GM21381 (cell line): ENCODE measurements around the gene TMEM44.

Experiments used
- ATAC-seq: cut with Tn5 transposase; IDR thresholded peaks from one replicate; pipeline ENCODE4 v1.9.1; 2021; ENCODE audit warnings: mild to moderate bottlenecking, moderate library complexity; ENCODE audit not compliant: unreplicated experiment

TMEM44 gene

DNA sequence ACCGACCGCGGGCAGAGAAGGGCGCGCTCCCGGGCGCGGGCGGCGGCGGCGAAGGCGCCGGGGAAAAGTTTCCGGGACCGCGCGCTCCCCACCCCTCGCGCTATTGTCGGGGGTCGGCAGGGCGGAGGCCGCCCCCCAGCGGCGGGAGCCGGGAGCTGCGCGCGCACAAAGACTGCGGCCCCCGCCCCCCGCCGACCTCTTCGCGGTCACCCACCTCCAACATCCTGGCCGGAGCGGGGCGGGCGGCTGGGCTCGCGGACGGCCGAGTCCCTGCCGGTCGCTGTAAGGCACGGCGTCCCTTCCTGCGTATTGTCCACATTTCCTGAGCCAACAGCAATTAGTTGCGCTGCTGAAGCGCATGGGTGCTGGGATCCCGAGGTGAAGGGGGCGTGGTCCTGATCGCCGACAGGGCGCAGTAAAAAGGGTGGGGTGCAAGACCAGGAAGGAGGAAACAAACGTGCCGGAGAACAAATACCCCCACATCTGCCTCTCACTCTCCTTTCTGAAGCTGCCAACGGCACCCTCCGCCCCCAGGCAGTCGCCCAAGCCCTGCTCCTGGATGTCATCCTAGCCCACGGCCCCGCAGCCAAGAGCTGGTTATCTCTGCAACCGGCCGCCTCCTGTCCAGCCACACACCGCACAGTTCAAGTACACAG is at the start of gene TMEM44:
Gene TMEM44, minus strand, starts transcription at position 71 of the 656 bp plus-strand sequence. CDS start 204 bp downstream, outside the sequence.
- peak; percentile 86 for ATAC-seq

DNA sequence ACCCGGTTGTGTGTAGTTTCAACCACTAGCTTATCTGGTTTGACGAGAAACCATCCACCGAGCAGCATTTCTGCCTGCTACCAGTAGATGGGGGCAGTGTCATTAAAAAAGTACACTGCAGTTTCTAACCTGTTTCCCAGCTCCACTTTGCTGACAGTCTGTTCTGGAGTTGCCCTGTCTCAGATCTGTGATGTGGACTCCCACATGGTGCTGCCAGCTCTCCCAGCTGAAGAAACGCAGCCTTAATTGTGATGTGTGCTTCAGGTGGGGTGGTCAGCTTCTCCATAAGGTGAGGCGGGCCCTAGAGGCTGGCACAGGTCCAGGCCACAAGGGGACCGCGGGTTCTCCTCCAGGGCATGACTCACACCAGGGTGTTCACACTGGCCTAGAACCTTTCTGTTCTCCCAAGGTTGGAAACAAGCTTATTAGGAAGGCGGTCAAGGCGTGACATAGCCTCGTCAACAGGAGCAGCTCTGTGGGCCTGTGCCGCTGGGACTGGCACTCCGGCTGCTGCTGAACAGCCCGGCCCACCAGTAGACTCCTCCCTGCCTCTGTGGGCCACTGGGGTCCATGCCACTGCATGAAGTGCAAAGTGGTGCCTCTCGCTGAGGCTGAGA is 49.6 kb upstream of the TMEM44 start:
- ATAC-seq: peak; percentile 57

DNA sequence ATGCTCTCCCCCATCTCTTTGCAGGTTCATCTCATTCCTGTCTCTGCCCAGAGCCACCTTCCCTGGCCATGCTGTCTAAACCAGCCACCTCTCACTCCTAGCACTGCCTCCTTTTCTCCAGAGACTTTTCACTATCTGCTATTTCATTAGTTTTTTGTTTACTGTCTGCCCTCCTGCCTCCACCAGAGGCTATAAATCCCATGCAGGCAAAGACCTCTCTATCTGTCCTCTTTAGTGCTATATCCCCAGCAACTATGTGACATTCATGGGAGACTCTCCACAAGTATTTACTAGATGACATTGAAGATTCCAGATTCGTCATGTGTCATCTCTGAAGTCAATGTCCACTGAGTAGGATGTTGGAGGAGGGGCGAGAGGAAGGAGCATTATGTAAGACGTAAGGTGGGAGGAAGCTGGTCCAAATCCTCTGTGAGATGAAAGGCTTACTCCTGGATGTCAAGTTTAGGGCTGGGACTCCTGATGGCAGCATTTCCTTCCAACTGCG is 49.0 kb upstream of the TMEM44 start:
- ATAC-seq: no peak

- ATAC-seq: no peak
Measured at GRCh38 chr3:194680888-194681615, 47.8 kb upstream of the TMEM44 start.

DNA sequence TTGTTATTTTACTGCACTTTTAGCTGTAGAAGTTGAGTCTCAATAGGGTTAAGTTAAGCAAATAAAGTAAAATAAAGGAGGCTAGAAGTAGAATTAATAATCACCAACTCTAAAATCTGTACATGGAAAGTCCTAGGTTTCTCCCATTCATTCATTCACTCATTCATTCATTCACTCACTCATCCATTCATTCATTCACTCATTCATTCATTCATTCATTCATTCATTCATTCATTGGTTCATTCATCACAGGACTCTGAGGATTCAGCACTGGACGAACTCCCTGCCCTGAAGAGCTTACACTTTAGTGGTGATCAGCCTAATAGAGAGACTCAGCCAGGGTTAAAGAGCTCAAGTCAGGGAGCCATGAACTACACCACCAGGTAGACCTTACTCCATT is 43.3 kb upstream of the TMEM44 start:
- no peak for ATAC-seq

GRCh38 chr3:194675680-194676079 is 42.5 kb upstream of the TMEM44 start:
- ATAC-seq: no peak

- ATAC-seq: no peak
Measured at GRCh38 chr3:194675081-194675640, 41.9 kb upstream of the TMEM44 start.

DNA sequence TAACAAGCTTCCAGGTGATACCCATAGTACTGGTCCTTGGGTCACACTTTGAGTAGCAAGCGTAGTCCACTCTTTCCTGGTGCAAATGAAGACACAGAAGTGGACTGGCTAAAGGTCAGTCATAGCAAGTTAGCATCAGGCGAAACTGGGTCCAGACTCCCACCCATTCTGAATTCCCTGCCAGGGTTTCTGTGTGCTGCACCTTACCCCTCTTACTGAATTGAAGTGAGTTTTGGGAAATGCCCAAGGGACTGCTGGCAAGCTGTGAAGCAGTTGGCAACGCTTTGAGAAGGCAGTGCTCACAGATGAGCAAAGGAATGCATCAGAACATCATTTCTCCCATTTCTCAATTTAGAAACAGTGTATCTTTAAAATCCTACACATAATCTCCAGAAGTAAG is 40.5 kb upstream of the TMEM44 start:
- ATAC-seq: no peak

DNA sequence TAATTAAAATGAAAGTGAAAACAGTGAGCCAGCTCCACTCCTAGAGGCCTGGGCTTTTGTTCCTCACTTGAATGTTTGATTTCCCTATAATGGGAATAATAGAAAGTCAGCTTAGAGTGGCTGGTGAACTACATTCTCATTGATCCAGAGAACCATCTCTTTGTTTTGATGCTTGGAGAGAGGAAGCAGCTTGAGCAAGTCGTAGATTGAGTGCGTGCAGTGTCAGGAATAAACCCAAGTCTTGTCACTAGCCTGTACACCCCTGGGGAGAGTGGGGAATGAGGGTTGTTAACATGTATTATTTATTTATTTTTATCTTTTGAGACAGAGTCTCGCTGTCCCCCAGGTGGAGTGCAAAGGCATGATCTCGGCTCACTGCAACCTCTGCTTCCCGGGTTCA is 39.7 kb upstream of the TMEM44 start:
- no peak for ATAC-seq

- ATAC-seq: peak; percentile 85
Measured at GRCh38 chr3:194671900-194672808, 38.9 kb upstream of the TMEM44 start, which contains the start of gene LSG1. Gene LSG1 (minus strand): TSS chr3:194672191. CDS start chr3:194672162, 29 bp downstream.

GRCh38 chr3:194671511-194671899 is 38.3 kb upstream of the TMEM44 start:
- no peak for ATAC-seq

GRCh38 chr3:194667363-194667762 is 34.1 kb upstream of the TMEM44 start:
- no peak for ATAC-seq

- no peak for ATAC-seq
Measured at GRCh38 chr3:194664857-194665256, 31.6 kb upstream of the TMEM44 start.

GRCh38 chr3:194661946-194662345 is 28.7 kb upstream of the TMEM44 start:
- ATAC-seq: no peak

DNA sequence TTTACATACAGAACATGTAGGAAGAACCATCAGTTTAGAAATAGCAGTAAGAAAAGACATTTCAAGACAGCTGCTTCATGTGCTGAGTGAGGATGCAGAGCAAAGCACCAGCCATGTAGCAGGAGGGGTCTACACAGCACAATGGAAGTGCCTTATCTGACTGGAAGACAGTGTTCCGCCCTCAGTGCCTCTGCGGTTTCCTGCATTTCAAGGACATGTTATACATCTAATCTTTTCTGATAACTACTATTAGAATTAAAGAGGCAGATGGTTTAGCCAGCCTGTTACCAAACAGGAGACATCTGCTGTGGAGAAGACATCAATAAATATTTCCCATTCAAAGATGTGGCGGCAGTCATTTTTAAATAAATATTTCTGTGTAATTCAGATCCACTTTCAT is 28.2 kb upstream of the TMEM44 start:
- no peak for ATAC-seq

DNA sequence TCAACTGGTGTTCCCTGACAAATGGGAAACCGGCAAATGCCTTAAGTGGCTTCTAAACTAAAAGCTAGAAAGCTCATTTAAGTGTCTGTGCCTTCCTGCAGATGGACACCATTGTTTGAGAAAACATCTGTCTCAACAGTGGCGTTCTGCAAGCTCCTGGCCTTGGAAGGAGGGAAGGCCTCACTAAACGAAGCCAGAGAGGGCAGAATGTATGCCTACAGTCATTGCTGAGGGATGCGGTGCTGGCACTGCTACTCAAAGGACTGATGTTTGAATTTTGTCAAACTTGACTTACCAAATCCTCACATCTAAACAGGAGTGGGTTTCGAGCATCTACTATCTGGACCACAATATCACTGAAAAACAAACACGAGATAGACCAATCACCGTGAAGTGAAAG is 26.6 kb upstream of the TMEM44 start:
- no peak for ATAC-seq

DNA sequence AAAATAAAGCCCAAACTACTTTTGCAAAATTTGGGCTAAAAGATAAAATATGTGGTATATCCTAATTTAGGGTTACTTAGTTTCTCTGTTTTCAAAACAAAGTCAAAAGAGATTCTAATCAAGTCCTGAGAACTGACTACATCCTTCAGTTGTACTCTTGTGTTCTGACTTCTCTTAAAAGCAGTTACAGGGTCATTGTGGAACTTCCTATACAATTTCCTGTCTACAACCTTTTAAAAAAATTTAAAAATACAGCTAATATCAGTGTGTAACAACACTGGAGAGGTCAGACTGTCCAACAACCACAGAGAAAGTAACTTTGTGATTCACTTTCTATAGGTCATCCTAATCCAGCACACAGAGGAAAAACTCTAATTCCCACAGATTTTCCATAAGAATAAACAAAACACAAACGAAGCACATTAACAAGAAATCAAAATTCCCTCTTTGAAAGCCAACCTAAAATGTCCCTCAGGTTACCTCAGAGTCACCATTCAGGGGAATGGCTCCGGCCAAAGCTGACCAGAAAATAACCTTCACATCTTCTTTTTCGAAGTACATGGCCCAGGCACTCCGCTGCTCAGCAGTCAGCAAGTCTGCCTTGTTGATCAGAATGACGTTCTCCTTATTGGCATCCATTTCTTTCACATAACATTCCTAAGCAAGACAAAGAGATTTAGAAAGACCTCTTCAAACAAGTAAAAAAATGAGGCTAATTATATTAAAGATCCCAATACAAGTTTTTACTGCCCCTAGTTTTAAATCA is 25.4 kb upstream of the TMEM44 start:
- ATAC-seq: no peak

- ATAC-seq: no peak
Measured at GRCh38 chr3:194657439-194657838, 24.2 kb upstream of the TMEM44 start.

DNA sequence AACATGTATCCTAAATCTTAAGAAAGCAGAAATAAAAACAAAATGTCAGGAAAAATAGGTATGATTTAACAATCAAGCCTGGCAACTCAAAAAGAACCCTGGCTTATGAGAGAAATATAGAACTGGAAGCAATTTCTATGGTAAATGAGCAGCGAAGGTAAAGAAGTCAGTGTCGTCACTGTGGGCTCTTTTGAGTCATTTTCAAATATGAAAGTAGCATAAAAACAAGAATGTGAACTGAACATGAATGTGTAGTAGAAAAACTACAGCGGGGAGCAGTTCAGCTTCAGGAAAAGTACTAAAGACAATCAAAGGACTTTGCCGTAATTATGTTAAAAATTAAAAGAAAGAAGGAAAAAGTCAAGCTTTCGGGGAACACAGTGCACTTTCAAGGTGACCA is 21.2 kb upstream of the TMEM44 start:
- ATAC-seq: peak; percentile 92

- ATAC-seq: no peak
Measured at GRCh38 chr3:194647747-194648146, 14.5 kb upstream of the TMEM44 start.
